Progenitor cell of endocrine pancreas (in vitro differentiated cells): ENCODE data around the gene JADE1. TPM values are rescaled to one million over a fixed set of nuclear protein-coding genes. Genes with fewer than 3 reads are reported as not detected.

Experiments
- DNase-seq: peaks from one replicate; pipeline ENCODE4 v3.0.0; 2021; ENCODE audit warnings: low spot score; ENCODE audit not compliant: unreplicated experiment
- H3K27ac Mint-ChIP-seq: 2 replicates; pipeline ENCODE4 v1.8.0; 2021; ENCODE audit warnings: mild to moderate bottlenecking, moderate library complexity, mixed read lengths
- H3K27me3 Mint-ChIP-seq: 2 replicates; pipeline ENCODE4 v1.8.0; 2021; ENCODE audit warnings: mixed read lengths
- H3K36me3 Mint-ChIP-seq: 2 replicates; pipeline ENCODE4 v1.8.0; 2022; ENCODE audit warnings: mixed read lengths; ENCODE audit not compliant: insufficient read depth
- H3K4me1 Mint-ChIP-seq: 2 replicates; pipeline ENCODE4 v1.8.0; 2021; ENCODE audit warnings: low read depth, mixed read lengths
- H3K4me3 Mint-ChIP-seq: 2 replicates; pipeline ENCODE4 v1.8.0; 2021; ENCODE audit warnings: low read depth, mild to moderate bottlenecking, moderate library complexity, mixed read lengths
- H3K9me3 Mint-ChIP-seq: 2 replicates; pipeline ENCODE4 v1.8.0; 2021; ENCODE audit warnings: low read depth, mixed read lengths
- CTCF ChIP-seq: fragments of 200-600 bp; sonication (generic); IDR thresholded peaks from one replicate; pipeline ENCODE4 v1.5.0; 2021; ENCODE audit warnings: antibody characterized with exemption, mild to moderate bottlenecking; ENCODE audit not compliant: unreplicated experiment
- total RNA-seq: library from RNA; stranded (reverse); gene quantifications from 2 replicates; pipeline ENCODE4 v1.2.1, GENCODE V29; 2021

JADE1 gene
- total RNA-seq, 1 donor from 2014 or later = 35.3 TPM

GRCh38 chr4:128819082-128819742 lies 9.7 kb downstream of the JADE1 start:
- no peak overlapping the region for H3K4me3 Mint-ChIP-seq
- no peak for DNase-seq
- no peaks in the 10 kb centered on the region for H3K27me3 Mint-ChIP-seq
- H3K9me3 Mint-ChIP-seq = no peaks in the 10 kb centered on the region
- peak overlapping the region; percentile 12 for H3K27ac Mint-ChIP-seq
- H3K36me3 Mint-ChIP-seq = no peaks in the 10 kb centered on the region
- no peak for TF ChIP-seq CTCF
- peaks cover 15% of the 10 kb centered on the region for H3K4me1 Mint-ChIP-seq

- no peaks in the 10 kb centered on the region for H3K27me3 Mint-ChIP-seq
- H3K9me3 Mint-ChIP-seq = no peaks in the 10 kb centered on the region
- H3K4me1 Mint-ChIP-seq = peaks cover 21% of the 10 kb centered on the region
- no peak overlapping the region for H3K4me3 Mint-ChIP-seq
- no peak overlapping the region for H3K27ac Mint-ChIP-seq
- no peak for TF ChIP-seq CTCF
- DNase-seq = no peak
- no peaks in the 10 kb centered on the region for H3K36me3 Mint-ChIP-seq
These were observed 11.2 kb downstream of the JADE1 start for GRCh38 chr4:128820671-128821070.

GRCh38 chr4:128821151-128821550 lies 11.7 kb downstream of the JADE1 start:
- H3K4me3 Mint-ChIP-seq = no peak overlapping the region
- peaks cover 25% of the 10 kb centered on the region for H3K4me1 Mint-ChIP-seq
- H3K36me3 Mint-ChIP-seq = no peaks in the 10 kb centered on the region
- no peak for DNase-seq
- no peaks in the 10 kb centered on the region for H3K9me3 Mint-ChIP-seq
- H3K27ac Mint-ChIP-seq = no peak overlapping the region
- TF ChIP-seq CTCF = no peak
- H3K27me3 Mint-ChIP-seq = no peaks in the 10 kb centered on the region

- Mint-ChIP-seq H3K36me3 (no peaks in the 10 kb centered on the region), H3K4me1 (peaks cover 26% of the 10 kb centered on the region)
- no peak for TF ChIP-seq CTCF
These were observed 13.6 kb downstream of the JADE1 start for GRCh38 chr4:128823025-128823661.

GRCh38 chr4:128825226-128825625 lies 15.7 kb downstream of the JADE1 start:
- no peaks in the 10 kb centered on the region for H3K36me3 Mint-ChIP-seq
- TF ChIP-seq CTCF = no peak
- DNase-seq = no peak
- H3K4me3 Mint-ChIP-seq = no peak overlapping the region
- peak overlapping the region; percentile 71 for H3K27ac Mint-ChIP-seq
- H3K27me3 Mint-ChIP-seq = no peaks in the 10 kb centered on the region
- H3K4me1 Mint-ChIP-seq = peaks cover 16% of the 10 kb centered on the region
- H3K9me3 Mint-ChIP-seq = no peaks in the 10 kb centered on the region

More at GRCh38 chr4:128823025-128823661, 13.6 kb downstream of the JADE1 start:
- Mint-ChIP-seq H3K4me3 (no peak overlapping the region), H3K27me3 (no peaks in the 10 kb centered on the region), H3K27ac (peak overlapping the region; percentile 27), H3K9me3 (no peaks in the 10 kb centered on the region)
- no peak for DNase-seq
